Measurements from ENCODE around the gene PLXDC2. TPM values are rescaled to one million over a fixed set of nuclear protein-coding genes. Genes with fewer than 3 reads are reported as not detected.
"Not testable (repeated sequence)": the region's sequence is repeated elsewhere in the genome, so short reads cannot be mapped to it uniquely, and the experiment has no call there.

PLXDC2 gene
- total RNA-seq, 1 donor from 2014 or later: not detected

DNA sequence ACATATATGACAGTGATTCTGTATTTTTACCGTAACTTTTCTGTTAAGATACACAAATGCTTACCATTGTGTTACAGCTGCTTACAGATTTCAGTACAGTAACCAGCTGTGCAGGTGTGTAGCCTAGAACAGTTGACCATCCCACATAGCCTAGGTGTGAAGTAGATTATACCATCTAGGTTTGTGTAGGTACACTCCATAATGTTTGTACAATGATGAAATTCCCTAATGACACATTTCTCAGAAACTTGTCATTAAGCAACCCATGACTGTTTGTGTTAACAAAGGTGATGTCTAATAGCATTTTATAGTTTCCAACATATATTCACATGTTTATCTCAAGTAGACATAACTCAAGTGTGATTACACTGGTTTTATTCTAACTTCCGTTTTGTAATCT, 218.5 kb downstream of the PLXDC2 start:
- Mint-ChIP-seq H3K4me1 (no peaks in the 10 kb centered on the region), H3K27me3 (no peaks in the 10 kb centered on the region), H3K36me3 (ENCODE audit: low read depth) (no peaks in the 10 kb centered on the region), H3K27ac (no peak overlapping the region), H3K4me3 (no peak overlapping the region), H3K9me3 (no peaks in the 10 kb centered on the region)
- intact Hi-C loops (cut with micrococcal nuclease): no loop called here
- DNase-seq: no peak

DNA sequence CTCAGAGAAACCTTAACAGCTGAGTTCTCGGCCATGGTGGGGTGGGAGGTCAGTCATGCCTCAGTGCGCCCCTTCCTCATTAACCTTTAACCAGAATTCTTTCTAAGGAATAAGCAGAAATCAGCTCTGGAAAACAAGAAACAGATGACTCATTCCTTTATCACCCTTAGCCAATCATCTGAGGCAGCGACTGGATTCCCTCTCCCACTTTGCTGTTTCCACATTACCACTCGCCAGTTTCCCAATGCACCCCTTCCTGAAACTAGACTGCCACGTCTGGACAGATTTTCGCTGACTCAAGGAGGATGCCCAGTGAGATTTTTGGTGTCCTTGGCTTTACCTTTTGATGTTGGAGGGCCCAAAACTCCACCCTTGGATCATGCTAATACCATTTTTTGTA, 223.8 kb downstream of the PLXDC2 start:
- no peak for DNase-seq
- Mint-ChIP-seq H3K4me3 (no peak overlapping the region), H3K4me1 (no peaks in the 10 kb centered on the region), H3K9me3 (no peaks in the 10 kb centered on the region), H3K27me3 (no peaks in the 10 kb centered on the region), H3K27ac (no peak overlapping the region), H3K36me3 (ENCODE audit: low read depth) (no peaks in the 10 kb centered on the region)
- intact Hi-C loops (cut with micrococcal nuclease): no loop called here

DNA sequence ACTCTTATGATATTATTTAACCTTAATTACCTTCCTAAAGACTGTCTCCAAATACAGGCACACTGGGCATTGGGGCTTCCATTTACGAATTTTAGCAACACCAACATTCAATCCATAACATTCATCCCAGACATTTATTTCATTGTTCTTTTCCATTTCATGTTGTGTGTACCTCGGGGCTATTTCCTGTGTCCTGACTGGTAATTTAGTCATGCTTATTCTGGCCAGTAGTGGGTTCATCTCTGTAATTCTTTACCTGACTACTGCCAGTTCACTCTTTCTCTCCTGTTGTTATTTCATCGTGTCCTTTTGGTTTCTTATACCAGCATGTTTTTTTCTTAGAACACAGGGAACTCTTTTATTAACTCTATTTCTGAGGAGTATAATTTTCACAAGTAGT, 225.7 kb downstream of the PLXDC2 start:
- no peaks in the 10 kb centered on the region for H3K4me1 Mint-ChIP-seq

DNA sequence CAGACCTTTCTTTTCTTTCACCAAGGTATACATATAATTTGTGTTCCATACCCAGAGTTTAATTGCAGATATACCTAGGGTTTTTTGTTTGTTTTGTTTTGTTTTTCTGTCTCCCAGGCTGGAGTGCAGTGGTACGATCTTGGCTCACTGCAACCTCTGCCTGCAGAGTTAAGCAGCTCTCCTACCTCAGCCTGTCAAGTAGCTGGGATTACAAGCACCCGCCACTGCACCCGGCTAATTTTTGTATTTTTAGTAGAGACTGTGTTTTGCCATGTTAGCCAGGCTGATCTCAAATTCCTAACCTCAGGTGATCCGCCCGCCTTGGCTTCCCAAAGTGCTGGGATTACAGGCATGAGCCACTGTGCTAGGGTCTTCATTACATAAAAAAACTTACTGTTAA, 228.9 kb downstream of the PLXDC2 start:
- intact Hi-C loops (cut with micrococcal nuclease); DNase-seq; H3K4me1 Mint-ChIP-seq; H3K27ac Mint-ChIP-seq; H3K36me3 Mint-ChIP-seq (ENCODE audit: low read depth); H3K4me3 Mint-ChIP-seq; H3K27me3 Mint-ChIP-seq; H3K9me3 Mint-ChIP-seq: not testable (repeated sequence)

More for the DNA sequence above, 225.7 kb downstream of the PLXDC2 start:
- intact Hi-C loops (cut with micrococcal nuclease): no loop called here
- H3K27me3 Mint-ChIP-seq: no peaks in the 10 kb centered on the region
- no peak overlapping the region for H3K4me3 Mint-ChIP-seq
- no peak for DNase-seq
- H3K9me3 Mint-ChIP-seq: no peaks in the 10 kb centered on the region
- no peaks in the 10 kb centered on the region for H3K36me3 Mint-ChIP-seq (ENCODE audit: low read depth)
- no peak overlapping the region for H3K27ac Mint-ChIP-seq

DNA sequence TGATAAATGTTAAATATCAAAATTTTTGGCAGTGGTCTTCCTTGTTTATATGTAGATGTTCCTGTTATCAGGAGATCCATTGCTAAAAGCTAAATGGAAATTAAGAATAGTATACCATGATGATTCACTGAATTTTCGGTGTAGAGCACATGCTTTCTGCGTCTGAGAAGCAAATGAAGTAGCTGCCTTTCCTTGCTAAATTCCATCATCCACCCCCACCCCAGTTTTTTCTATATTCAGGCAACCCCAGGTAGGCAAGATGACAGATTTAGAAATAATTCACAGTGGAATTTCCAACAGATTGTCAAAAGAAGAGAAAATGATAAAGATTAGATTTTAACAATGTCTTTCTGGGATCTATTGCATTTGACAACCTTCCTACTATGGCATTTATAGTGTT, 231.9 kb downstream of the PLXDC2 start:
- Mint-ChIP-seq H3K9me3 (peaks cover 4% of the 10 kb centered on the region), H3K4me3 (no peak overlapping the region), H3K27ac (no peak overlapping the region), H3K4me1 (no peaks in the 10 kb centered on the region), H3K36me3 (ENCODE audit: low read depth) (no peaks in the 10 kb centered on the region), H3K27me3 (no peaks in the 10 kb centered on the region)
- intact Hi-C loops (cut with micrococcal nuclease): no loop called here
- no peak for DNase-seq

DNA sequence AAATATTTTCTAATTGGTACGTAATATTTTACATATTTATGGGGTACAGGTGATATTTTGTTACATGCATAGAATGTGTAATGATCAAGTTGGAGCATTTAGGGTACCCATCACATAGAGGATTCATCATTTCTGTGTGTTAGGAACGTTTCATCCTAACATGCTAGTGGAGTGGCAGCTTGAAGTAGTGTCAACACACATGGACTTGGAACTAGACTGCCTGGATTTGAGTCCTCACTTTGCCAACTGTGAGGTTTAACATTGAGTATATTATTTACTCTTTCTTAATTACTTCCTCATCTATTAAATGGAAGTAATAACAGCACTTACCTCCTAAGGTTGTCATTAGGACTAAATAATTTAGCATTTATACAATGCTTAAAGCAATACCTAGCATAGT, 241.9 kb downstream of the PLXDC2 start:
- Mint-ChIP-seq H3K36me3 (ENCODE audit: low read depth) (no peaks in the 10 kb centered on the region), H3K27me3 (no peaks in the 10 kb centered on the region), H3K4me1 (no peaks in the 10 kb centered on the region), H3K27ac (no peak overlapping the region), H3K4me3 (no peak overlapping the region), H3K9me3 (no peaks in the 10 kb centered on the region)
- intact Hi-C loops (cut with micrococcal nuclease): no loop called here
- DNase-seq: no peak

DNA sequence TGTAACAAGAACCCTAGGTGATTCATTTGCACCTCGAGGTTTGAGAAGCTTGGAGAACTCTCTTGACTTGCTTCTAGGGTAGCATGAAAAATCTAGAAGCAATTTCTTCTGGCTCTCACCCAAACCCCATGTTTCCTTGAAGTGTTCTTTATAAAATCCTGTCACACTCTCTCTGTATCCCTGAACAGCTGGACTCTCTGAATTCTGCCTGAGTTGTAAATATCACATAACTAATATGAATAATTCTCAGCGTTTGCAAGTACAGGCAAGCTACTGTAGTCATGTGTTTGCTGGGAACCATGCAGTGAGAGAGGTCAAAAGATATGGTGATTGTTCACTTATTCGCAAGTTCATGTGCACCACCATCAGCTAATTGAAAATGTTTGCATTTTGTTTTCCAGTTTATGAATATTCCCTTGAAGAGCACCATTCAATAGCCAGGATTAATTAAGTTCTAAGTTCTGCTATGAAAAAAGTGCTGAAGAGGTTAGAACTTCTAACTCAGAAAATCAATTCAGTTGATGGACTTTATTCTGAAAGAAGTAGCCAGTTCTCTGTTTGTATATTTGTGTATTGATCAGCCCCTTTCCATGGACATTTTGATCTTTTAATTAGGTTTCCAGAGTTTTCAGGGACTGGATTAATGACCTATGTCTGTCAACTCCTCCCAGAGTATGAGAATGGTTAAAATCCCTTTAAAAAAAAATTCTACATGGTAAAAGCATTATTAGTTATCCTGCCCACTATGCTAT, 243.0 kb downstream of the PLXDC2 start:
- H3K4me1 Mint-ChIP-seq: no peaks in the 10 kb centered on the region

DNA sequence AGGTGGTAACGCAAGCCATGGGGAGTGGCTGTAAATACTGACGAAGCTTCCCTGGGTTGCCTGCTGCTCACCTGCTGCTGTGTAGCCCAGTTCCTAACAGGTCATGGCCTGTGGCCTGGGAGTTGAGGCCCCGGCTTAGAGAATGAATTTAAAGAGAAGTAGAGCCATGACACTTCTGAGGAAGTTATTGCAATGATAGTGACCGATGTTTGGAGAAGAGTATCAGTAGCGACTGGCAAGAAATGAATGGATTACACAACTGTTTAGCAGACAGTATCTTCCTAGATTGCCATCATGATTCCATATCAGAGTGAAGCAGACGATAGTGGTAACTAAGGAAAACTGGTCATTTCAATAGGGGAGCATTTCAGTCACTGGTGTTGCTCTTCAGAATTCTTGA, 249.6 kb downstream of the PLXDC2 start:
- H3K9me3 Mint-ChIP-seq: peaks cover 8% of the 10 kb centered on the region
- no peak overlapping the region for H3K27ac Mint-ChIP-seq
- intact Hi-C loops (cut with micrococcal nuclease): no loop called here
- DNase-seq: no peak
- no peaks in the 10 kb centered on the region for H3K4me1 Mint-ChIP-seq
- H3K27me3 Mint-ChIP-seq: no peaks in the 10 kb centered on the region
- no peaks in the 10 kb centered on the region for H3K36me3 Mint-ChIP-seq (ENCODE audit: low read depth)
- no peak overlapping the region for H3K4me3 Mint-ChIP-seq

More for the DNA sequence above, 243.0 kb downstream of the PLXDC2 start:
- Mint-ChIP-seq H3K36me3 (ENCODE audit: low read depth) (no peaks in the 10 kb centered on the region), H3K4me3 (no peak overlapping the region), H3K27ac (no peak overlapping the region), H3K27me3 (no peaks in the 10 kb centered on the region), H3K9me3 (no peaks in the 10 kb centered on the region)
- DNase-seq: no peak
- intact Hi-C loops (cut with micrococcal nuclease): no loop called here

DNA sequence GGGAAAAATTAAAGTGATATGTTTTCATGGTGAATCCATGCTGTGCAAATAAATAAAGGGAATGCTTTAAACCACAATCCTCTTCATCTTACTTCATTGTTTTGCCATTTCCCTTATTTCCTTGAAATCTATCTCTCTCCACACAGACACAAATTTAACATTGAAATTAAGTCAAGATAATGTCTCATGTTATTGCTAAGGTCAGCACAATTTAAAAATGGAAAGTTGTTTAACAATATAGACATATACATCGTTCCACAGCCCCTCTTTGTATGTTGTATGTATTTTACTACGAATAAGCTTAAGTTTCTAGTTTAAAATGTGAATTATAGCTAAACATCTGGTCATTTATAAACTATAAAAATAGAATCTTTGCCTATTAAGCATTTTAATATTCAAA, 256.9 kb downstream of the PLXDC2 start:
- H3K4me3 Mint-ChIP-seq: no peak overlapping the region
- intact Hi-C loops (cut with micrococcal nuclease): no loop called here
- DNase-seq: no peak
- H3K27me3 Mint-ChIP-seq: no peaks in the 10 kb centered on the region
- no peak overlapping the region for H3K27ac Mint-ChIP-seq
- H3K4me1 Mint-ChIP-seq: no peaks in the 10 kb centered on the region
- no peaks in the 10 kb centered on the region for H3K36me3 Mint-ChIP-seq (ENCODE audit: low read depth)
- H3K9me3 Mint-ChIP-seq: peaks cover 6% of the 10 kb centered on the region

DNA sequence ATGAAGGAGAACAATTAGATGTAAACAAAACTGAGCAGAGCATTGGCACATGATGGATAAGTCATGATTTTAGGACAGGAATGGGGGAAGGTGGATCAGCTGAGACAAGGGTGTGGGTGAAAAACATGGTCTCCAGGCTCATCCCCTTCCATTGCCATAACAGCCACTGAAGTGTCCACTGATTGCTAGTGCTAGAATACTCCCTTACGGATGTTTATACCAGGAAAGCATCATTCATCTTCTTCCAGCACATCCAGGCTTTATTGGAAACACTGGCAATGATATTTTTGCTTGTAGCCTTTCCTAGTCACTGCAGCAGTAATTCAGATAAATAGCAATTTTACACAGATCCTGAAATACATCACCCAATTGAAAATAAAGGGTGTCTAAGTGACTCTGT, 259.5 kb downstream of the PLXDC2 start:
- Mint-ChIP-seq H3K4me1 (no peaks in the 10 kb centered on the region), H3K36me3 (ENCODE audit: low read depth) (no peaks in the 10 kb centered on the region), H3K9me3 (peaks cover 14% of the 10 kb centered on the region), H3K27ac (no peak overlapping the region), H3K27me3 (no peaks in the 10 kb centered on the region), H3K4me3 (no peak overlapping the region)
- no peak for DNase-seq
- intact Hi-C loops (cut with micrococcal nuclease): no loop called here

DNA sequence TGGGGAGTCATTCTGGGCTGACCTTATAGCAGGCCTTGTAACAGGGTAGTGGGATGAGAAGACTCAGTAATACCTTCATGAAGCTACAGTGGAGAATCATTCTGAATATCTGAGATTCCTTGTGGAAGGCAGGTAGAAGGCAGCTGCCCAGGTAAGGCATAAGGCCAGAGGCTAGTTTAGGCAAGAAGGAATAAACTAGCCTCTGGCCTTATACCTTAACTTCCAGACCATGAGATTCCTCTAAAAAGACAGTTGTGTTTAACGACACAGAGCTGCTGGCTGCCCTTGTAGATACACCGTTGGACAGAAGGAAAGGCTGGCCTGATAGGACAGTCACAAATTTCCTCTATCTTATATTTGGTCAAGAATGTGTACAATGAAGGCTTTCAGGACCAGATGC, 268.2 kb downstream of the PLXDC2 start:
- no peak overlapping the region for H3K27ac Mint-ChIP-seq
- intact Hi-C loops (cut with micrococcal nuclease): no loop called here
- no peaks in the 10 kb centered on the region for H3K36me3 Mint-ChIP-seq (ENCODE audit: low read depth)
- H3K27me3 Mint-ChIP-seq: no peaks in the 10 kb centered on the region
- H3K9me3 Mint-ChIP-seq: peaks cover 2% of the 10 kb centered on the region
- no peaks in the 10 kb centered on the region for H3K4me1 Mint-ChIP-seq
- no peak overlapping the region for H3K4me3 Mint-ChIP-seq
- DNase-seq: no peak

DNA sequence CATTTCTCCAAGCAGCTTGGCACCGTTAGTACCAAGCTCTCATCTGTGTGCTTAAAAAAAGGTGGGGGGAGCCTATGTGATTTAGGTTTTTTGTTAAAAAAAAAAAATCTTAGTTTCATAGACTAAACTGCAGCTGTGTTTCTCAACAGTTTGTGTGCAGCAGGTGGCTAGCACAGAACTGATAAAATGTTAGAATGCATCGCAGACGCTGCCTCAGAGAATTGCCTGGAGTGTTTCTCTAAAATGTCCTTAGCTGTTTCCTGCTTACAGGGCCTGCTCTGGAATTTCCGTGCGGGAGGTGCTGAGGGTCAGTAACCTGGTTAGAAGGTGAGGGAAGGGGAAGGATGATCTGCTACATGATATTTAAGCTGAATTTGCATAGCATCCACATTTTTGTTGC, 268.9 kb downstream of the PLXDC2 start:
- DNase-seq: no peak
- Mint-ChIP-seq H3K36me3 (ENCODE audit: low read depth) (no peaks in the 10 kb centered on the region), H3K4me3 (no peak overlapping the region), H3K27me3 (no peaks in the 10 kb centered on the region), H3K27ac (no peak overlapping the region), H3K4me1 (no peaks in the 10 kb centered on the region), H3K9me3 (no peaks in the 10 kb centered on the region)
- intact Hi-C loops (cut with micrococcal nuclease): no loop called here

DNA sequence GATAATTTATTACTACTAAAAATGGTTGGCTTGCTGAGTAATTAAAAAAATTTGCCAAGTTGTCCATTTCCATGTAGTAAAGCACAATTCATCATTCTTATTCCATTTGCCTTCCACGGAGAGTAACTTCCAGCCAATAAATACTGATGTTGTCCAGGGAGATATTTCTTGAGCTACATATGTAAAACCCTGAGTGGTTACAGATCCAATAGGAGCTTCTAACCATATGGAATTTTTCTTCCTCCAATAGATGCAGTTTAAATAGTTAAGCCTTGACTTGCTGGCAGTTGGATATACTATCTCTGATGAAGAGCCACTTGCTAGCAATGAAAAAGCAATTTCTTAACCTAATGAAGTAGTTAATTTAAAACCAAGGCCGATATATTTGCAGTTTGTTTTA, 271.1 kb downstream of the PLXDC2 start:
- H3K4me1 Mint-ChIP-seq: no peaks in the 10 kb centered on the region
- no peaks in the 10 kb centered on the region for H3K36me3 Mint-ChIP-seq (ENCODE audit: low read depth)
- no peak overlapping the region for H3K4me3 Mint-ChIP-seq
- intact Hi-C loops (cut with micrococcal nuclease): no loop called here
- no peaks in the 10 kb centered on the region for H3K9me3 Mint-ChIP-seq
- H3K27ac Mint-ChIP-seq: no peak overlapping the region
- no peaks in the 10 kb centered on the region for H3K27me3 Mint-ChIP-seq
- no peak for DNase-seq

DNA sequence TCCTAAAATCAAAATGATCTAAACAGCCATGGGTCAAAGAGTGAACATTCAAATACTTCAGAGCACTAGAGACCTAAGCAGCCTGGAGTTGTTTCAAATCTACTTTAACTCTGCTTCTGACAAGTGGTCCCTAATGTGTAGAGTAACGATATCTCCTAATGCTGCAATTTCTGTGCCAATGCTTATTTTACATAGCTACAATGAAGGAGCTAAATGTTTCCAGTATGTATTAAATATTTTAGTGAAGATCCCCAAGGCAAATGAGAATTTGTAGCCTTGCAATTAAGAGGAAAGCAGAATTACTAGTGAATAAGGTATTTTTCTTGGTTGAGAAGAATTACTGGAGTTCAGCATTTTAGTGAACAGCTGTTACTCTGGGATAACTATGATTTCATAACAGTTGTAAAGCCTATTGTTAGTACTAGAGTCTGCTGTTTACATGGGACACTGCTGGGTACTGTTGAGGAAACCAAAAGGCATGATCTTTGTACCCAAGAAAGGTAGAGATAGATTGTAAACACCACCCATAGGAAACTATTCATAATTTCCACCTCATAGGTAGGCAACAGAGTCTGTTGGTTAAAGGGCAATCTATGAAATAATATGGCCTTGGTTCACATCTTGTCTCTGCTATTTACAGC, 271.9 kb downstream of the PLXDC2 start:
- intact Hi-C loops (cut with micrococcal nuclease): no loop called here
- Mint-ChIP-seq H3K4me1 (no peaks in the 10 kb centered on the region), H3K4me3 (no peak overlapping the region), H3K9me3 (no peaks in the 10 kb centered on the region), H3K27me3 (no peaks in the 10 kb centered on the region), H3K27ac (no peak overlapping the region), H3K36me3 (ENCODE audit: low read depth) (no peaks in the 10 kb centered on the region)
- no peak for DNase-seq

DNA sequence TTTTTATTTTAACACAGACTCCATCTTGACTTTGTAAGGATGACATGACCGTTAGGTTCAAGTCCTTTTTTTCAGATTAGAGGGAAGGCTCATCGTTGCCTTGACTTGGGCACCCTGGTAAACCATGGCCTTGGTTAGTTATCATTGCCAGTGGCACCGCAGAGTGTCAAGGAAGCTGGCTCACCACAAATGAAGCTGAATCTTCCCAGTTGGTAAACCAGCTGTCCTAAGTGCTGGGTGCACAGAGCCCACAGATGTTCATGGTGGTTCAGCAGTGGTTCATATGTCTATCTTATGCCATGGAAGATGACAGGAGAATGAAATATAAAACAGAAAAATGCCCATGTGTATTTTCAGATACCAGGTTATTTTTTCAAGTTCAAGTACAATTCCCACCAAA, 273.6 kb downstream of the PLXDC2 start:
- no peak overlapping the region for H3K27ac Mint-ChIP-seq
- no peak for DNase-seq
- H3K27me3 Mint-ChIP-seq: no peaks in the 10 kb centered on the region
- no peak overlapping the region for H3K4me3 Mint-ChIP-seq
- H3K36me3 Mint-ChIP-seq (ENCODE audit: low read depth): no peaks in the 10 kb centered on the region
- H3K4me1 Mint-ChIP-seq: no peaks in the 10 kb centered on the region
- intact Hi-C loops (cut with micrococcal nuclease): no loop called here
- no peaks in the 10 kb centered on the region for H3K9me3 Mint-ChIP-seq

Data from activated CD4-positive, alpha-beta T cell treated with anti-CD3 and anti-CD28 coated beads, Interleukin-2, amount 10 ng/mL, durations not matched to agents 24 days and 14 days (primary cell).